Epithelial cell of proximal tubule (primary cell): ENCODE measurements around the gene DNAI1. TPM values are rescaled to one million over a fixed set of nuclear protein-coding genes. Genes with fewer than 3 reads are reported as not detected.

Source experiments
- DNase-seq: peaks from one replicate; pipeline ENCODE4 v3.0.0-alpha.2; 2011; ENCODE audit warnings: low read depth
- H3K4me3 ChIP-seq: 2 replicates; pipeline ENCODE4 v1.5.1; 2011; ENCODE audit warnings: low read depth, mild to moderate bottlenecking, low read length
- total RNA-seq: library from RNA; depleted of rRNA; stranded (reverse); fragments of >200 nt; gene quantifications from 2 replicates; pipeline ENCODE4 v1.2.3, GENCODE V29; 2015
- TF ChIP-seq, protein P1 (sequence below): conservative IDR thresholded peaks from 2 replicates; pipeline ENCODE4 v1.5.1; 2012; ENCODE audit warnings: low read depth, mild to moderate bottlenecking, low read length

Gene DNAI1
- total RNA-seq, 1 donor from 2014 or later, result 0.06 TPM

DNA sequence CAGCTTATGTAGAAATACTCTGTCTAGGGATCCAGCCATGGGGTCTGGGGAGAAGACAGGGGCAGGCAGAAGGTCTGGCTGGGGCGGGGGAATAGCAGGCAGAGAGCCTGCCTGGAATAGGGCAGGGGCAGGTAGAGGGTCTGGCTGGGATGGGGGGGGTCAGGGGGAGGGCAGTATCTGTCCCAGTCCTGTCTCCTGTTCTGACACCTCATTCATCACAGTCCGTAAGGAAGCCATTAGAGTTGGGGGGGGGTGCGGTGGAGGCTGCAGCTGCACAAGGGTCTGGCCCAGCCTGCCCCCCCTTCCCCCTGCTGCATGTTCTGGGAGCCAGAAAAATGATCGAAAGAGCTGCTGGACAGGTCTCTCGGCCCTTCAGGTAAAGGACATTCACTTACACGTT, 98.3 kb downstream of the DNAI1 start:
- TF ChIP-seq, protein P1, sequence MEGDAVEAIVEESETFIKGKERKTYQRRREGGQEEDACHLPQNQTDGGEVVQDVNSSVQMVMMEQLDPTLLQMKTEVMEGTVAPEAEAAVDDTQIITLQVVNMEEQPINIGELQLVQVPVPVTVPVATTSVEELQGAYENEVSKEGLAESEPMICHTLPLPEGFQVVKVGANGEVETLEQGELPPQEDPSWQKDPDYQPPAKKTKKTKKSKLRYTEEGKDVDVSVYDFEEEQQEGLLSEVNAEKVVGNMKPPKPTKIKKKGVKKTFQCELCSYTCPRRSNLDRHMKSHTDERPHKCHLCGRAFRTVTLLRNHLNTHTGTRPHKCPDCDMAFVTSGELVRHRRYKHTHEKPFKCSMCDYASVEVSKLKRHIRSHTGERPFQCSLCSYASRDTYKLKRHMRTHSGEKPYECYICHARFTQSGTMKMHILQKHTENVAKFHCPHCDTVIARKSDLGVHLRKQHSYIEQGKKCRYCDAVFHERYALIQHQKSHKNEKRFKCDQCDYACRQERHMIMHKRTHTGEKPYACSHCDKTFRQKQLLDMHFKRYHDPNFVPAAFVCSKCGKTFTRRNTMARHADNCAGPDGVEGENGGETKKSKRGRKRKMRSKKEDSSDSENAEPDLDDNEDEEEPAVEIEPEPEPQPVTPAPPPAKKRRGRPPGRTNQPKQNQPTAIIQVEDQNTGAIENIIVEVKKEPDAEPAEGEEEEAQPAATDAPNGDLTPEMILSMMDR, result no peak
- DNase-seq, result no peak
- H3K4me3 ChIP-seq, result no peak overlapping the region

GRCh38 chr9:34557426-34558321, 99.1 kb downstream of the DNAI1 start:
- TF ChIP-seq, protein P1, result no peak
- DNase-seq, result no peak
- H3K4me3 ChIP-seq, result no peak overlapping the region

- H3K4me3 ChIP-seq, result no peak overlapping the region
- TF ChIP-seq, protein P1, result no peak
- DNase-seq, result no peak
Measured at GRCh38 chr9:34558364-34558763, 99.8 kb downstream of the DNAI1 start.

GRCh38 chr9:34558919-34559623, 100.5 kb downstream of the DNAI1 start:
- peak overlapping the region; percentile 14 for H3K4me3 ChIP-seq
- no peak for DNase-seq
- TF ChIP-seq, protein P1, result no peak

- TF ChIP-seq, protein P1, result no peak
- H3K4me3 ChIP-seq, result peak overlapping the region; percentile 14
- DNase-seq, result peak; percentile 13
Measured at GRCh38 chr9:34559624-34560455, 101.2 kb downstream of the DNAI1 start.

- H3K4me3 ChIP-seq, result no peak overlapping the region
- no peak for DNase-seq
Measured at GRCh38 chr9:34560599-34561214, 102.1 kb downstream of the DNAI1 start.

More at GRCh38 chr9:34560599-34561214, 102.1 kb downstream of the DNAI1 start:
- TF ChIP-seq, protein P1, result no peak
